Raji (cell line): ENCODE measurements around the gene RPL15.

Experiments
- POLR2A ChIP-seq: IDR thresholded peaks from 2 replicates; pipeline ENCODE4 v1.6.1; 2011; ENCODE audit warnings: low read depth, low read length, control low read depth; ENCODE audit not compliant: insufficient read depth

The RPL15 gene

GRCh38 chr3:23966328-23966727, 49.4 kb downstream of the RPL15 start:
- TF ChIP-seq POLR2A, result no peak

- TF ChIP-seq POLR2A, result no peak
Measured at GRCh38 chr3:23968463-23969184, 51.7 kb downstream of the RPL15 start.

DNA sequence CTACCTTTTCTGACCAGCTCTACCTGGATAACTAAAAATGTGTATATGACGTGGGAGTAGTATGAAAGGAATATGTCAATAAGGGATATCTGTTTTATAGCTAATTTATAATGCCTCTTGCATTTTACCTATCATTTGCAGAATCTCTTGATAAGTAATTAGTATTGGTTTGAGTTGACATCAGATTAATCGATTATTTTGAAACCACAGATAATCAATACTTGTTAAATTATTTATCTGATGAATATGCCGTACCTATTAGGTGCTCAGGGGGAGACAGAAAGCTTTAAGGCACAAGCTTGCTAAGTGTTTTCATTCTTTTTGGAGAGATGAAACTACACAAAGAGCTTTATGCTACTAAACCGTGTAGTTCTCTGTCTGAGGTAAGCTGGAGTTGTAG, 52.5 kb downstream of the RPL15 start:
- no peak for TF ChIP-seq POLR2A
